K562 (cell line): ENCODE data around the gene UPK3A. TPM values are rescaled to one million over a fixed set of nuclear protein-coding genes. Genes with fewer than 3 reads are reported as not detected.

Experiments
- CBX3 ChIP-seq, 2 experiments: IDR thresholded peaks; 1 replicate in 1 of 2; 2 replicates in 1 of 2; pipeline ENCODE4 v1.6.1; 2012; ENCODE audit warnings: inconsistent platforms in 2 of 2, low read length in 2 of 2, borderline replicate concordance in 1 of 2, control low read depth in 1 of 2
- NEUROD1 ChIP-seq: fragments of 150-350 bp; IDR thresholded peaks from 2 replicates; pipeline ENCODE4 v1.6.1; 2014; ENCODE audit warnings: borderline replicate concordance, low read length, low read depth; ENCODE audit not compliant: partially characterized antibody
- PCBP1 ChIP-seq: fragments of 200-400 bp; formaldehyde crosslinking; IDR thresholded peaks from 2 replicates; pipeline ENCODE4 v1.6.1; 2018; ENCODE audit warnings: mild to moderate bottlenecking, low read depth, low read length; ENCODE audit not compliant: poor library complexity, severe bottlenecking
- PHTF2 ChIP-seq: fragments of 250-450 bp; sonication (Bioruptor Pico); IDR thresholded peaks from 2 replicates; pipeline ENCODE4 v1.5.0; 2021; ENCODE audit warnings: mild to moderate bottlenecking
- PRMT5 ChIP-seq: sonication (generic); formaldehyde crosslinking; IDR thresholded peaks from 2 replicates; pipeline ENCODE4 v1.5.0; 2020; ENCODE audit warnings: missing genetic modification reagents
- RBM25 ChIP-seq: fragments of 200-400 bp; formaldehyde crosslinking; IDR thresholded peaks from 2 replicates; pipeline ENCODE4 v1.6.1; 2018; ENCODE audit warnings: low read length, low read depth, moderate library complexity; ENCODE audit not compliant: severe bottlenecking
- SREBF2 ChIP-seq: sonication (generic); formaldehyde crosslinking; IDR thresholded peaks from 2 replicates; pipeline ENCODE4 v1.4.0; 2020; ENCODE audit warnings: mild to moderate bottlenecking, missing genetic modification reagents
- TBL1XR1 ChIP-seq, 2 experiments: IDR thresholded peaks; 2 replicates each; pipeline ENCODE4 v1.6.1; 2012; ENCODE audit warnings: improper control_type of control experiment in 2 of 2, low read length in 2 of 2, mild to moderate bottlenecking in 1 of 2
- TEAD4 ChIP-seq, 2 experiments: sonication (generic) in 1 of 2; formaldehyde crosslinking in 1 of 2; IDR thresholded peaks; 2 replicates each; pipeline versions ENCODE4 v1.6.1 to v1.8.0; 2012 to 2022; ENCODE audit warnings: borderline replicate concordance in 1 of 2, inconsistent platforms in 1 of 2, low read length in 1 of 2, mild to moderate bottlenecking in 1 of 2, missing genetic modification reagents in 1 of 2
- ZFP36 ChIP-seq: fragments of 150-350 bp; IDR thresholded peaks from 2 replicates; pipeline ENCODE4 v1.6.1; 2018; ENCODE audit warnings: low read length, low read depth; ENCODE audit not compliant: partially characterized antibody
- polyA plus RNA-seq, 8 experiments: library from polyadenylated mRNA; depleted of rRNA in 4 of 8; stranded (reverse) in 5 of 8; unstranded in 3 of 8; fragments of >200 nt; fragmentation: Nextera tagmentation in 2 of 8; fragmentation: Illumina TruSeq in 1 of 8; extraction: Ambion mirVana in 2 of 8; extraction: Trizol in 1 of 8; gene quantifications; 2 replicates each; pipeline versions ENCODE4 v1.2.1 to v1.2.3, GENCODE V29; 2011 to 2014; ENCODE audit warnings: inconsistent platforms in 1 of 8, missing spikeins in 1 of 8
- total RNA-seq, 7 experiments: library from RNA; depleted of rRNA in 6 of 7; stranded (reverse); fragments of >200 nt in 6 of 7; fragmentation: Illumina TruSeq in 2 of 7; extraction: Trizol in 2 of 7; gene quantifications; 2 replicates each; pipeline versions ENCODE4 v1.2.1 to v1.2.3, GENCODE V29; 2011 to 2021; ENCODE audit warnings: low replicate concordance in 1 of 7
- TF ChIP-seq, protein P1 (sequence below), 2 experiments: fragments of 250-450 bp in 1 of 2; fragments of 450-650 bp in 1 of 2; sonication (Bioruptor Pico) in 1 of 2; IDR thresholded peaks; 2 replicates each; pipeline versions ENCODE4 v1.6.1 to v1.8.0; 2016 to 2021; ENCODE audit warnings: mild to moderate bottlenecking in 2 of 2, moderate library complexity in 2 of 2, missing compliant biosample characterization in 1 of 2, missing genetic modification characterization in 1 of 2
- TF ChIP-seq, protein P2 (sequence below): fragments of 250-450 bp; sonication (Bioruptor Pico); IDR thresholded peaks from 2 replicates; pipeline ENCODE4 v1.5.1; 2021; ENCODE audit warnings: mild to moderate bottlenecking
- TF ChIP-seq, protein P3 (sequence below): fragments of 250-450 bp; sonication (Bioruptor Pico); IDR thresholded peaks from 2 replicates; pipeline ENCODE4 v1.8.0; 2022; ENCODE audit warnings: moderate library complexity, mild to moderate bottlenecking, inconsistent platforms
- TF ChIP-seq, protein P4 (sequence below): fragments of 450-650 bp; IDR thresholded peaks from 2 replicates; pipeline ENCODE4 v1.6.1; 2017; ENCODE audit warnings: antibody characterized with exemption, mild to moderate bottlenecking
- TF ChIP-seq, protein P5 (sequence below): fragments of 250-450 bp; sonication (Bioruptor Pico); IDR thresholded peaks from 2 replicates; pipeline ENCODE4 v1.4.0; 2020; ENCODE audit warnings: mild to moderate bottlenecking, moderate library complexity, borderline replicate concordance

UPK3A gene
- total and polyA plus RNA-seq, 9 of the 15 experiments (the other 6 are each of a cell fraction or from before 2014, with no cell fraction given), result not detected

DNA sequence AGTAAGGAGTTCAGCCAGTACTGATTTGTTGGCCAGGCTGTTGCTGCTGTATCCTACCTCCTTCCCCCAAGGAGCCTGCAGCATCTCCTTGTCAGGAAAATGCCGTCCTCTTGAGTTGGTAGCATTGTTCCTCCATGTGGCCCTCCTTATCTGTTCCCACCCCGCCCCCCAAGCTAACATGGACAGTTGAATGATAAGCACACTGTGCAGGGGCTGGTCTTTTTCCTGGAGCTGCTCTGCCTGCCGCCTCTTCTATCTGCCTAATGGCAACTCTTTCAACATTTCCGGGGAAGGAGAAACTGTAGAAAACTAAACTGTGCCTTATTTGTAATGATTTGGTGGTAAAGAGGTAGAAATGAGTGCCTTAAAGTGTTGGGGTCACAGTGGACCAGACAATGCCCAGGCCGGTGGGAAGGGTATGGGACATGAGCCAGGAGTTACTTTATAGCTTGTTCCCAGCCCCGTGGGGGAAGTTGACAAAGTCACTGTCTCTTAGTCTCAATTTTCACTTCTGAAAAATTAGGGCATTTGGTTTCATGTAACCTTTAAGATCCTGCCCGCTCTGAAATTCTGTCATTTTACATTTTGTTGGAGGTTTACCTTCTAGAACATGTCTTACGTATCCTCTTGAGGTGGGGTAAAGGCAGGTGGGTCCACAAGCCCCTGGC, 29.4 kb downstream of the UPK3A start (continued):
- TF ChIP-seq, protein P1, sequence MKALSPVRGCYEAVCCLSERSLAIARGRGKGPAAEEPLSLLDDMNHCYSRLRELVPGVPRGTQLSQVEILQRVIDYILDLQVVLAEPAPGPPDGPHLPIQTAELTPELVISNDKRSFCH (CRISPR knock-in tag; IDR thresholded peaks at IDR 0.05), result no peak
- TF ChIP-seq, protein P1 (tag; IDR thresholded peaks at IDR 0.05), result no peak; the same call in 1 of the 2 replicates
- TF ChIP-seq PHTF2 (CRISPR knock-in tag) (no peak), RBM25 (no peak), TEAD4 (IDR thresholded peaks at IDR 0.05; ENCODE audit: low read length) (peak; percentile 63), TEAD4 (CRISPR knock-in tag; IDR thresholded peaks at IDR 0.05; ENCODE audit: borderline replicate concordance) (no peak), NEUROD1 (no peak), TBL1XR1 (IDR thresholded peaks at IDR 0.05; ENCODE audit: low read length in 2 of 2) (peak in 1 of 2 experiments; percentile 81; a peak in 2 of 4 replicates), PRMT5 (CRISPR knock-in tag) (no peak), SREBF2 (CRISPR knock-in tag) (no peak), ZFP36 (no peak), PCBP1 (no peak), CBX3 (IDR thresholded peaks at IDR 0.05; ENCODE audit: borderline replicate concordance in 1 of 2, low read length in 2 of 2) (no peak)
- TF ChIP-seq, protein P2, sequence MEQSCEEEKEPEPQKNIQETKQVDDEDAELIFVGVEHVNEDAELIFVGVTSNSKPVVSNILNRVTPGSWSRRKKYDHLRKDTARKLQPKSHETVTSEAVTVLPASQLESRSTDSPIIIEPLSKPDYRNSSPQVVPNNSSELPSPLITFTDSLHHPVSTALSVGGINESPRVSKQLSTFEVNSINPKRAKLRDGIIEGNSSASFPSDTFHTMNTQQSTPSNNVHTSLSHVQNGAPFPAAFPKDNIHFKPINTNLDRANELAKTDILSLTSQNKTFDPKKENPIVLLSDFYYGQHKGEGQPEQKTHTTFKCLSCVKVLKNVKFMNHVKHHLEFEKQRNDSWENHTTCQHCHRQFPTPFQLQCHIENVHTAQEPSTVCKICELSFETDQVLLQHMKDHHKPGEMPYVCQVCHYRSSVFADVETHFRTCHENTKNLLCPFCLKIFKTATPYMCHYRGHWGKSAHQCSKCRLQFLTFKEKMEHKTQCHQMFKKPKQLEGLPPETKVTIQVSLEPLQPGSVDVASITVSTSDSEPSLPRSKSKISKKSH (CRISPR knock-in tag), result no peak
- TF ChIP-seq, protein P3, sequence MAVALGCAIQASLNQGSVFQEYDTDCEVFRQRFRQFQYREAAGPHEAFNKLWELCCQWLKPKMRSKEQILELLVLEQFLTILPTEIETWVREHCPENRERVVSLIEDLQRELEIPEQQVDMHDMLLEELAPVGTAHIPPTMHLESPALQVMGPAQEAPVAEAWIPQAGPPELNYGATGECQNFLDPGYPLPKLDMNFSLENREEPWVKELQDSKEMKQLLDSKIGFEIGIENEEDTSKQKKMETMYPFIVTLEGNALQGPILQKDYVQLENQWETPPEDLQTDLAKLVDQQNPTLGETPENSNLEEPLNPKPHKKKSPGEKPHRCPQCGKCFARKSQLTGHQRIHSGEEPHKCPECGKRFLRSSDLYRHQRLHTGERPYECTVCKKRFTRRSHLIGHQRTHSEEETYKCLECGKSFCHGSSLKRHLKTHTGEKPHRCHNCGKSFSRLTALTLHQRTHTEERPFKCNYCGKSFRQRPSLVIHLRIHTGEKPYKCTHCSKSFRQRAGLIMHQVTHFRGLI (CRISPR knock-in tag), result no peak
- TF ChIP-seq, protein P4, sequence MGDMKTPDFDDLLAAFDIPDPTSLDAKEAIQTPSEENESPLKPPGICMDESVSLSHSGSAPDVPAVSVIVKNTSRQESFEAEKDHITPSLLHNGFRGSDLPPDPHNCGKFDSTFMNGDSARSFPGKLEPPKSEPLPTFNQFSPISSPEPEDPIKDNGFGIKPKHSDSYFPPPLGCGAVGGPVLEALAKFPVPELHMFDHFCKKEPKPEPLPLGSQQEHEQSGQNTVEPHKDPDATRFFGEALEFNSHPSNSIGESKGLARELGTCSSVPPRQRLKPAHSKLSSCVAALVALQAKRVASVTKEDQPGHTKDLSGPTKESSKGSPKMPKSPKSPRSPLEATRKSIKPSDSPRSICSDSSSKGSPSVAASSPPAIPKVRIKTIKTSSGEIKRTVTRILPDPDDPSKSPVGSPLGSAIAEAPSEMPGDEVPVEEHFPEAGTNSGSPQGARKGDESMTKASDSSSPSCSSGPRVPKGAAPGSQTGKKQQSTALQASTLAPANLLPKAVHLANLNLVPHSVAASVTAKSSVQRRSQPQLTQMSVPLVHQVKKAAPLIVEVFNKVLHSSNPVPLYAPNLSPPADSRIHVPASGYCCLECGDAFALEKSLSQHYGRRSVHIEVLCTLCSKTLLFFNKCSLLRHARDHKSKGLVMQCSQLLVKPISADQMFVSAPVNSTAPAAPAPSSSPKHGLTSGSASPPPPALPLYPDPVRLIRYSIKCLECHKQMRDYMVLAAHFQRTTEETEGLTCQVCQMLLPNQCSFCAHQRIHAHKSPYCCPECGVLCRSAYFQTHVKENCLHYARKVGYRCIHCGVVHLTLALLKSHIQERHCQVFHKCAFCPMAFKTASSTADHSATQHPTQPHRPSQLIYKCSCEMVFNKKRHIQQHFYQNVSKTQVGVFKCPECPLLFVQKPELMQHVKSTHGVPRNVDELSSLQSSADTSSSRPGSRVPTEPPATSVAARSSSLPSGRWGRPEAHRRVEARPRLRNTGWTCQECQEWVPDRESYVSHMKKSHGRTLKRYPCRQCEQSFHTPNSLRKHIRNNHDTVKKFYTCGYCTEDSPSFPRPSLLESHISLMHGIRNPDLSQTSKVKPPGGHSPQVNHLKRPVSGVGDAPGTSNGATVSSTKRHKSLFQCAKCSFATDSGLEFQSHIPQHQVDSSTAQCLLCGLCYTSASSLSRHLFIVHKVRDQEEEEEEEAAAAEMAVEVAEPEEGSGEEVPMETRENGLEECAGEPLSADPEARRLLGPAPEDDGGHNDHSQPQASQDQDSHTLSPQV, result peak; percentile 81
- TF ChIP-seq, protein P5, sequence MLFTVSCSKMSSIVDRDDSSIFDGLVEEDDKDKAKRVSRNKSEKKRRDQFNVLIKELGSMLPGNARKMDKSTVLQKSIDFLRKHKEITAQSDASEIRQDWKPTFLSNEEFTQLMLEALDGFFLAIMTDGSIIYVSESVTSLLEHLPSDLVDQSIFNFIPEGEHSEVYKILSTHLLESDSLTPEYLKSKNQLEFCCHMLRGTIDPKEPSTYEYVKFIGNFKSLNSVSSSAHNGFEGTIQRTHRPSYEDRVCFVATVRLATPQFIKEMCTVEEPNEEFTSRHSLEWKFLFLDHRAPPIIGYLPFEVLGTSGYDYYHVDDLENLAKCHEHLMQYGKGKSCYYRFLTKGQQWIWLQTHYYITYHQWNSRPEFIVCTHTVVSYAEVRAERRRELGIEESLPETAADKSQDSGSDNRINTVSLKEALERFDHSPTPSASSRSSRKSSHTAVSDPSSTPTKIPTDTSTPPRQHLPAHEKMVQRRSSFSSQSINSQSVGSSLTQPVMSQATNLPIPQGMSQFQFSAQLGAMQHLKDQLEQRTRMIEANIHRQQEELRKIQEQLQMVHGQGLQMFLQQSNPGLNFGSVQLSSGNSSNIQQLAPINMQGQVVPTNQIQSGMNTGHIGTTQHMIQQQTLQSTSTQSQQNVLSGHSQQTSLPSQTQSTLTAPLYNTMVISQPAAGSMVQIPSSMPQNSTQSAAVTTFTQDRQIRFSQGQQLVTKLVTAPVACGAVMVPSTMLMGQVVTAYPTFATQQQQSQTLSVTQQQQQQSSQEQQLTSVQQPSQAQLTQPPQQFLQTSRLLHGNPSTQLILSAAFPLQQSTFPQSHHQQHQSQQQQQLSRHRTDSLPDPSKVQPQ, result no peak
